Testis (tissue), 3 donors: ENCODE data around the gene CNBD2. TPM values are rescaled to one million over a fixed set of nuclear protein-coding genes. Genes with fewer than 3 reads are reported as not detected.
"Not testable (repeated sequence)": the region's sequence is repeated elsewhere in the genome, so short reads cannot be mapped to it uniquely, and the experiment has no call there.

Experiments
- DNase-seq: peaks from one replicate; pipeline ENCODE4 v3.0.0-alpha.2; 2019
- H3K27ac ChIP-seq, 2 donors: fragments of 200-600 bp; sonication (generic); one replicate each; pipeline ENCODE4 v1.5.1; 2019
- H3K27me3 ChIP-seq: fragments of 200-600 bp; sonication (generic); one replicate; pipeline ENCODE4 v1.5.1; 2019
- H3K36me3 ChIP-seq: fragments of 200-600 bp; sonication (generic); one replicate; pipeline ENCODE4 v1.5.1; 2017; ENCODE audit warnings: low read depth; ENCODE audit errors: missing control alignments
- H3K4me1 ChIP-seq: fragments of 200-600 bp; sonication (generic); one replicate; pipeline ENCODE4 v1.5.1; 2019
- H3K4me3 ChIP-seq, 2 donors: fragments of 200-600 bp; sonication (generic); one replicate each; pipeline ENCODE4 v1.5.1; 2017 to 2019
- H3K9me3 ChIP-seq: fragments of 200-600 bp; sonication (generic); one replicate; pipeline ENCODE4 v1.5.1; 2017
- POLR2A ChIP-seq: fragments of 450-650 bp; IDR thresholded peaks from one replicate; pipeline ENCODE4 v1.6.1; 2017; ENCODE audit warnings: antibody characterized with exemption, mild to moderate bottlenecking, moderate library complexity
- WGBS, 2 donors: methylation state at CpG; one replicate each; pipeline ENCODE4 v1.1.5; 2018; 5-methylcytosine and 5-hydroxymethylcytosine counted together
- intact Hi-C: fragments of 100-400 bp; cut with DNase I; formaldehyde crosslinking; loops from one replicate; pipeline ENCODE4 v1.15.1; 2023; ENCODE audit warnings: low total_unique reads
- polyA plus RNA-seq: library from polyadenylated mRNA; stranded (reverse); fragments of 350-450 nt; fragmentation: Illumina TruSeq; extraction: RNeasy Lipid Tissue Mini Kit (QIAGEN cat#74804); gene quantifications from one replicate; pipeline ENCODE4 v1.2.3, GENCODE V29; 2014; ENCODE audit warnings: low read depth, low replicate concordance; ENCODE audit not compliant: insufficient read depth
- total RNA-seq, 2 donors: library from RNA; depleted of rRNA; stranded (reverse); fragments of >200 nt; gene quantifications; one replicate each; pipeline ENCODE4 v1.2.3, GENCODE V29; 2016
- TF ChIP-seq, protein P1 (sequence below), 3 experiments: fragments of 450-650 bp in 2 of 3; fragments of 200-600 bp in 1 of 3; sonication (generic) in 1 of 3; IDR thresholded peaks; one replicate each; pipeline ENCODE4 v1.5.1; 2016 to 2019; ENCODE audit warnings: antibody characterized with exemption in 3 of 3, mild to moderate bottlenecking in 2 of 3, moderate library complexity in 1 of 3

Gene CNBD2
- total and polyA plus RNA-seq, 3 donors from 2014 or later, result 19.7 to 46.6 (median 28.3) TPM

DNA sequence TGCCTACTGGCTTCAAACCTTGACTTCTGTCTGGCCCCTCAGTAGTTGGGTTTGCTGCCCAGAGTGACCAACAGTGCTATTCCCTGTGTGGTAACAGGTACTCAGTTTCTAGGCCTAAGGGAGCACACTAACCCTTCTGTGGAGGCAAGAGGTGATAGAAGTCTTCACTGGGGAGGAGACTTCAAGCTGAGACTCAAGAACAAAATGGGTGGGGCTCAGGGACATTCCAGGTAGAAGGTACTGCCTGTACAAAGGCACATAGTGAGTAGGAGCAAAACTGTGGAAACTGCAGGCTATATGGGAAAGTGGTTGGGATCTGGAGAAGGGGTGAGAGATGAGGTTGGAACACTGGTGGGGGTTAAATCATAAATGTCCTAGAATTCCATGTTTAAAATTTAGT is 11.8 kb upstream of the CNBD2 start:
- Histone ChIP-seq H3K9me3 (no peaks in the 10 kb centered on the region), H3K27me3 (no peaks in the 10 kb centered on the region), H3K4me3 (no peak overlapping the region), H3K4me1 (peaks cover 19% of the 10 kb centered on the region), H3K36me3 (no peaks in the 10 kb centered on the region), H3K27ac (no peak overlapping the region)
- no peak for DNase-seq
- intact Hi-C loops, result no loop called here
- TF ChIP-seq POLR2A, result no peak
- TF ChIP-seq, protein P1, sequence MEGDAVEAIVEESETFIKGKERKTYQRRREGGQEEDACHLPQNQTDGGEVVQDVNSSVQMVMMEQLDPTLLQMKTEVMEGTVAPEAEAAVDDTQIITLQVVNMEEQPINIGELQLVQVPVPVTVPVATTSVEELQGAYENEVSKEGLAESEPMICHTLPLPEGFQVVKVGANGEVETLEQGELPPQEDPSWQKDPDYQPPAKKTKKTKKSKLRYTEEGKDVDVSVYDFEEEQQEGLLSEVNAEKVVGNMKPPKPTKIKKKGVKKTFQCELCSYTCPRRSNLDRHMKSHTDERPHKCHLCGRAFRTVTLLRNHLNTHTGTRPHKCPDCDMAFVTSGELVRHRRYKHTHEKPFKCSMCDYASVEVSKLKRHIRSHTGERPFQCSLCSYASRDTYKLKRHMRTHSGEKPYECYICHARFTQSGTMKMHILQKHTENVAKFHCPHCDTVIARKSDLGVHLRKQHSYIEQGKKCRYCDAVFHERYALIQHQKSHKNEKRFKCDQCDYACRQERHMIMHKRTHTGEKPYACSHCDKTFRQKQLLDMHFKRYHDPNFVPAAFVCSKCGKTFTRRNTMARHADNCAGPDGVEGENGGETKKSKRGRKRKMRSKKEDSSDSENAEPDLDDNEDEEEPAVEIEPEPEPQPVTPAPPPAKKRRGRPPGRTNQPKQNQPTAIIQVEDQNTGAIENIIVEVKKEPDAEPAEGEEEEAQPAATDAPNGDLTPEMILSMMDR (IDR thresholded peaks at IDR 0.05), result no peak

DNA sequence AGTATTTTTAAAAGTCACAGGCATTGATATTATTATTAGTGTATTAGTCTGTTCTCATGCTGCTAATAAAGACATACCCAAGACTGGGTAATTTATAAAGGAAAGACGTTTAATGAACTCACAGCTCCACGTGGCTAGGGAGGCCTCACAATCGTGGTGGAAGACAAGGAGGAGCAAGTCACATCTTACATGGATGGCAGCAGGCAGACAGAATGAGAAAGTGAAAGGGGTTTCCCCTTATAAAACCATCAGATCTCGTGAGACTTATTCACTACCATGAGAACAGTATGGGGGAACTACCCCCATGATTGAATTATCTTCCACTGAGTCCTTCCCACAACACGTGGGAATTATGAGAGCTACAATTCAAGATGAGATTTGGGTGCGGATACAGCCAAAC is 9.1 kb upstream of the CNBD2 start:
- H3K27me3 ChIP-seq, H3K36me3 ChIP-seq, H3K4me1 ChIP-seq, DNase-seq, intact Hi-C loops, H3K9me3 ChIP-seq, H3K4me3 ChIP-seq, H3K27ac ChIP-seq: not testable (repeated sequence)
- 88 to 90% methylated on average over 6 of the region's 6 CpGs for WGBS, 2 donors

- Histone ChIP-seq H3K27ac (no peak overlapping the region), H3K27me3 (no peaks in the 10 kb centered on the region), H3K4me1 (no peaks in the 10 kb centered on the region), H3K9me3 (no peaks in the 10 kb centered on the region), H3K4me3 (no peak overlapping the region), H3K36me3 (no peaks in the 10 kb centered on the region)
- DNase-seq, result no peak
- WGBS, 2 donors, result 85 to 86% methylated on average over 4 of the region's 4 CpGs
- intact Hi-C loops, result no loop called here
- TF ChIP-seq, protein P1 (IDR thresholded peaks at IDR 0.05), result no peak
- no peak for TF ChIP-seq POLR2A
Measured at GRCh38 chr20:35963878-35964277, 4.5 kb upstream of the CNBD2 start.

GRCh38 chr20:35968930-35969329 is 540 bp downstream of the CNBD2 start:
- intact Hi-C loops, result no loop called here
- Histone ChIP-seq H3K27me3 (no peaks in the 10 kb centered on the region), H3K27ac (no peak overlapping the region), H3K4me1 (no peaks in the 10 kb centered on the region), H3K36me3 (no peaks in the 10 kb centered on the region), H3K4me3 (no peak overlapping the region), H3K9me3 (no peaks in the 10 kb centered on the region)
- DNase-seq, result no peak
- no peak for TF ChIP-seq POLR2A
- TF ChIP-seq, protein P1 (IDR thresholded peaks at IDR 0.05), result no peak
- 83% methylated on average over 1 of the region's 1 CpG for WGBS, 2 donors

GRCh38 chr20:35971981-35972380 is 3.6 kb downstream of the CNBD2 start:
- H3K4me1 ChIP-seq, result no peaks in the 10 kb centered on the region
- 92 to 93% methylated on average over 2 of the region's 2 CpGs for WGBS, 2 donors
- H3K4me3 ChIP-seq, result no peak overlapping the region
- no peak for DNase-seq
- H3K36me3 ChIP-seq, result no peaks in the 10 kb centered on the region
- H3K27ac ChIP-seq, result no peak overlapping the region
- no peaks in the 10 kb centered on the region for H3K9me3 ChIP-seq
- intact Hi-C loops, result no loop called here
- TF ChIP-seq, protein P1 (IDR thresholded peaks at IDR 0.05), result no peak
- TF ChIP-seq POLR2A, result no peak
- no peaks in the 10 kb centered on the region for H3K27me3 ChIP-seq
